K562 (cell line): ENCODE data around the gene TYSND1. TPM values are rescaled to one million over a fixed set of nuclear protein-coding genes. Genes with fewer than 3 reads are reported as not detected.

Experiments used
- ATAC-seq: fragments of 200-7000 bp; cut with Tn5 transposase; 3 replicates; pipeline ENCODE4 v1.9.1; 2020; ENCODE audit warnings: moderate library complexity
- BruUV-seq: library from RNA; stranded (reverse); fragments of 400-500 nt; replicated peaks from 2 replicates; lab custom pipeline; 2021; lab: Mats Ljungman, UMichigan
- CTCF ChIA-PET: fragments of 300-600 bp; formaldehyde crosslinking; extraction: SDS; loops from one replicate; lab custom pipeline; 2021; ENCODE audit warnings: low intra/inter-chr PET ratio; lab: Yijun Ruan, JAX
- POLR2A ChIA-PET: fragments of 300-600, 350-650 bp; sonication (Branson Sonifier 250); formaldehyde crosslinking; extraction: SDS; loops from one replicate; lab custom pipeline; 2021; ENCODE audit warnings: antibody characterized with exemption, inconsistent platforms; lab: Yijun Ruan, JAX
- DNase-seq, 4 experiments: peaks; one replicate each; pipeline versions ENCODE4 v3.0.0 to v3.0.0-alpha.2; 2011 to 2018; ENCODE audit warnings: low spot score in 3 of 4, mixed read lengths in 3 of 4; ENCODE audit errors: extremely low read depth in 1 of 4
- FAIRE-seq: peaks from 2 replicates; lab custom pipeline; 2011; peaks lifted over from hg19 to GRCh38; lab: Jason Lieb, UNC
- H2AFZ ChIP-seq: 2 replicates; pipeline ENCODE4 v1.6.0; 2011; ENCODE audit warnings: low read depth, low read length, control low read depth, inconsistent platforms
- H3K27ac ChIP-seq: fragments of 200-600 bp; 3 replicates; pipeline ENCODE4 v1.8.0; 2011; ENCODE audit warnings: low read depth, mild to moderate bottlenecking, control low read depth, inconsistent platforms, low read length, moderate library complexity, mixed read lengths; ENCODE audit errors: extremely low read depth
- H3K27me3 ChIP-seq, 2 experiments: fragments of 300-600 bp in 1 of 2; 2 replicates in 1 of 2; 3 replicates in 1 of 2; pipeline versions ENCODE4 v1.6.0 to v1.8.0; 2011; ENCODE audit warnings: inconsistent platforms in 2 of 2, low read length in 2 of 2, mild to moderate bottlenecking in 1 of 2, mixed read lengths in 1 of 2, moderate library complexity in 1 of 2; ENCODE audit not compliant: control insufficient read depth in 2 of 2, insufficient read depth in 2 of 2
- H3K36me3 ChIP-seq: fragments of 300-600 bp; 3 replicates; pipeline ENCODE4 v1.8.0; 2011; ENCODE audit warnings: mild to moderate bottlenecking, low read length, inconsistent platforms; ENCODE audit not compliant: control insufficient read depth, insufficient read depth
- H3K4me1 ChIP-seq, 2 experiments: fragments of 200-600 bp in 1 of 2; replicated peaks in 1 of 2; 2 replicates in 1 of 2; 3 replicates in 1 of 2; pipeline versions ENCODE4 v1.5.1 to v1.8.0; 2011; ENCODE audit warnings: inconsistent platforms in 2 of 2, low read length in 2 of 2, mild to moderate bottlenecking in 1 of 2, mixed read lengths in 1 of 2, moderate library complexity in 1 of 2; ENCODE audit not compliant: control insufficient read depth in 2 of 2, insufficient read depth in 2 of 2
- H3K4me2 ChIP-seq: 2 replicates; pipeline ENCODE4 v1.6.1; 2011; ENCODE audit warnings: low read length, control low read depth, inconsistent platforms, mixed read lengths; ENCODE audit not compliant: insufficient read depth
- H3K4me3 ChIP-seq: fragments of 200-600 bp; sonication (generic), shearing (Covaris generic); 2 replicates; pipeline ENCODE4 v1.5.1; 2016; ENCODE audit warnings: control low read depth, inconsistent platforms
- H3K79me2 ChIP-seq: fragments of 200-600 bp; 3 replicates; pipeline ENCODE4 v1.8.0; 2011; ENCODE audit warnings: low read length, inconsistent platforms; ENCODE audit not compliant: control insufficient read depth, insufficient read depth
- H3K9ac ChIP-seq, 2 experiments: 2 replicates each; pipeline versions ENCODE4 v1.6.0 to v1.6.1; 2011; ENCODE audit warnings: low read depth in 2 of 2, low read length in 2 of 2, control low read depth in 1 of 2, inconsistent platforms in 1 of 2, mild to moderate bottlenecking in 1 of 2, mixed read lengths in 1 of 2; ENCODE audit not compliant: insufficient read depth in 1 of 2
- H3K9me1 ChIP-seq: one replicate; pipeline ENCODE4 v1.6.0; 2011; ENCODE audit warnings: inconsistent platforms, mild to moderate bottlenecking, low read length, moderate library complexity; ENCODE audit not compliant: control insufficient read depth, insufficient read depth
- H3K9me3 ChIP-seq: replicated peaks from 2 replicates; pipeline ENCODE4 v1.5.1; 2011; ENCODE audit warnings: low read depth, low read length, inconsistent platforms; ENCODE audit not compliant: control insufficient read depth, insufficient read depth
- H4K20me1 ChIP-seq: replicated peaks from 2 replicates; pipeline ENCODE4 v1.6.1; 2011; ENCODE audit warnings: low read length, inconsistent platforms, mixed read lengths; ENCODE audit not compliant: control insufficient read depth, insufficient read depth
- ATF7 ChIP-seq: fragments of 450-650 bp; IDR thresholded peaks from 2 replicates; pipeline ENCODE4 v1.7.1; 2014; ENCODE audit warnings: mild to moderate bottlenecking, moderate library complexity
- CEBPG ChIP-seq, 3 experiments: fragments of 200-800 bp in 1 of 3; sonication (Bioruptor generic) in 1 of 3; sonication (generic) in 1 of 3; formaldehyde crosslinking in 1 of 3; IDR thresholded peaks in 2 of 3; conservative IDR thresholded peaks in 1 of 3; 2 replicates each; pipeline versions ENCODE4 v1.6.1 to v1.8.0; 2016 to 2022; ENCODE audit warnings: missing compliant biosample characterization in 2 of 3, missing genetic modification characterization in 2 of 3, mild to moderate bottlenecking in 1 of 3, missing genetic modification reagents in 1 of 3
- DPF2 ChIP-seq: fragments of 450-650 bp; IDR thresholded peaks from 2 replicates; pipeline ENCODE4 v1.6.1; 2016
- MCM5 ChIP-seq: fragments of 450-650 bp; IDR thresholded peaks from 2 replicates; pipeline ENCODE4 v1.6.1; 2016; ENCODE audit warnings: low read depth
- MYBL2 ChIP-seq, 2 experiments: fragments of 450-650 bp in 1 of 2; sonication (generic) in 1 of 2; formaldehyde crosslinking in 1 of 2; IDR thresholded peaks; 2 replicates each; pipeline versions ENCODE4 v1.6.1 to v1.8.1; 2017 to 2022; ENCODE audit warnings: borderline replicate concordance in 1 of 2, inconsistent platforms in 1 of 2, low read depth in 1 of 2, mild to moderate bottlenecking in 1 of 2, missing genetic modification reagents in 1 of 2, moderate library complexity in 1 of 2
- ZFP36 ChIP-seq: fragments of 150-350 bp; IDR thresholded peaks from 2 replicates; pipeline ENCODE4 v1.6.1; 2018; ENCODE audit warnings: low read length, low read depth; ENCODE audit not compliant: partially characterized antibody
- ZNF133 ChIP-seq: fragments of 250-450 bp; sonication (Bioruptor Pico); IDR thresholded peaks from 2 replicates; pipeline ENCODE4 v1.4.0; 2020; ENCODE audit warnings: mild to moderate bottlenecking
- ZNF3 ChIP-seq: fragments of 250-450 bp; sonication (Bioruptor Pico); IDR thresholded peaks from 2 replicates; pipeline ENCODE4 v1.5.0; 2021; ENCODE audit warnings: mild to moderate bottlenecking, moderate library complexity
- ZNF584 ChIP-seq: fragments of 200-800 bp; sonication (Bioruptor generic); IDR thresholded peaks from 2 replicates; pipeline ENCODE4 v1.6.1; 2016; ENCODE audit warnings: low read depth, mild to moderate bottlenecking, missing genetic modification characterization, missing compliant biosample characterization
- whole genome bisulfite sequencing: fragments of 100-300 bp; shearing (Covaris generic); methylation state at CpG from one replicate; pipeline ENCODE4 v1.1.6; 2016; ENCODE audit warnings: low coverage, mixed read lengths; ENCODE audit not compliant: insufficient coverage; ENCODE audit errors: missing lambda C conversion rate; 5-methylcytosine and 5-hydroxymethylcytosine counted together
- in situ Hi-C: fragments of 300-500 bp; cut with MboI; formaldehyde crosslinking; loops from 4 replicates; pipeline ENCODE4 v1.15.0; 2018; ENCODE audit warnings: inconsistent platforms, mixed read lengths
- intact Hi-C: fragments of 100-400 bp; cut with micrococcal nuclease; formaldehyde crosslinking; loops from 2 replicates; pipeline ENCODE4 v1.14.2; 2022
- polyA plus RNA-seq, 8 experiments: library from polyadenylated mRNA; depleted of rRNA in 4 of 8; stranded (reverse) in 5 of 8; unstranded in 3 of 8; fragments of >200 nt; fragmentation: Nextera tagmentation in 2 of 8; fragmentation: Illumina TruSeq in 1 of 8; extraction: Ambion mirVana in 2 of 8; extraction: Trizol in 1 of 8; gene quantifications; 2 replicates each; pipeline versions ENCODE4 v1.2.1 to v1.2.3, GENCODE V29; 2011 to 2014; ENCODE audit warnings: inconsistent platforms in 1 of 8, missing spikeins in 1 of 8
- total RNA-seq, 7 experiments: library from RNA; depleted of rRNA in 6 of 7; stranded (reverse); fragments of >200 nt in 6 of 7; fragmentation: Illumina TruSeq in 2 of 7; extraction: Trizol in 2 of 7; gene quantifications; 2 replicates each; pipeline versions ENCODE4 v1.2.1 to v1.2.3, GENCODE V29; 2011 to 2021; ENCODE audit warnings: low replicate concordance in 1 of 7
- TF ChIP-seq, protein P1 (sequence below): IDR thresholded peaks from 2 replicates; pipeline ENCODE4 v1.6.1; 2012; ENCODE audit warnings: low read depth, low read length, improper control_type of control experiment, borderline replicate concordance
- TF ChIP-seq, protein P2 (sequence below): sonication (generic); IDR thresholded peaks from 2 replicates; pipeline ENCODE4 v1.6.1; 2016
- TF ChIP-seq, protein P3 (sequence below): fragments of 250-450 bp; sonication (Bioruptor Pico); IDR thresholded peaks from 2 replicates; pipeline ENCODE4 v1.4.0; 2020; ENCODE audit warnings: mild to moderate bottlenecking, moderate library complexity
- TF ChIP-seq, protein P4 (sequence below), 2 experiments: IDR thresholded peaks; 2 replicates each; pipeline ENCODE4 v1.6.1; 2012; ENCODE audit warnings: improper control_type of control experiment in 2 of 2, low read depth in 2 of 2, low read length in 2 of 2, borderline replicate concordance in 1 of 2

TYSND1 gene
- total and polyA plus RNA-seq, 9 of the 15 experiments (the other 6 are each of a cell fraction or from before 2014, with no cell fraction given) = 0.60 to 2.0 (median 1.3) TPM

GRCh38 chr10:70092389-70092718 lies 54.1 kb downstream of the TYSND1 start:
- intact Hi-C loops (no loop called here), in situ Hi-C loops (no loop called here)
- Histone ChIP-seq H3K79me2 (no peaks in the 10 kb centered on the region), H3K9ac (no peak overlapping the region), H3K27ac (no peak overlapping the region), H3K4me3 (no peak overlapping the region), H3K4me1 (peaks cover 0 to 5% of the 10 kb centered on the region in 2 experiments; a peak in 3 of 5 replicates), H3K9me3 (no peaks in the 10 kb centered on the region), H3K4me2 (no peak overlapping the region), H3K36me3 (no peaks in the 10 kb centered on the region), H2AFZ (no peak overlapping the region), H4K20me1 (no peaks in the 10 kb centered on the region), H3K9me1 (no peaks in the 10 kb centered on the region), H3K27me3 (peaks cover 51 to 58% of the 10 kb centered on the region in 2 experiments)
- no TSS peak for BruUV-seq
- ChIA-PET CTCF (no interaction called here), POLR2A (interaction anchor here (0.7 to 1.4 kb wide), 2 partner anchors 12 to 383 kb away, joined by 3 to 7 read pairs; no protein-coding TSS in a partner anchor)
- ATAC-seq (no peak), FAIRE-seq (no peak), DNase-seq (no peak)
- WGBS = 19% methylated on average over 7 of the region's 7 CpGs
- TF ChIP-seq CEBPG (CRISPR knock-in tag; IDR thresholded peaks at IDR 0.05) (no peak), CEBPG (tag; conservative IDR thresholded peaks at IDR 0.05 in 1 of 2, IDR thresholded peaks at IDR 0.05 in 1 of 2) (no peak), ZFP36 (no peak), ATF7 (no peak), ZNF3 (CRISPR knock-in tag) (no peak), ZNF584 (CRISPR knock-in tag) (no peak), ZNF133 (CRISPR knock-in tag) (no peak), MYBL2 (IDR thresholded peaks at IDR 0.05; ENCODE audit: low read depth) (no peak), MYBL2 (CRISPR knock-in tag; IDR thresholded peaks at IDR 0.05; ENCODE audit: borderline replicate concordance) (no peak), MCM5 (no peak), DPF2 (no peak)
- TF ChIP-seq, protein P1, sequence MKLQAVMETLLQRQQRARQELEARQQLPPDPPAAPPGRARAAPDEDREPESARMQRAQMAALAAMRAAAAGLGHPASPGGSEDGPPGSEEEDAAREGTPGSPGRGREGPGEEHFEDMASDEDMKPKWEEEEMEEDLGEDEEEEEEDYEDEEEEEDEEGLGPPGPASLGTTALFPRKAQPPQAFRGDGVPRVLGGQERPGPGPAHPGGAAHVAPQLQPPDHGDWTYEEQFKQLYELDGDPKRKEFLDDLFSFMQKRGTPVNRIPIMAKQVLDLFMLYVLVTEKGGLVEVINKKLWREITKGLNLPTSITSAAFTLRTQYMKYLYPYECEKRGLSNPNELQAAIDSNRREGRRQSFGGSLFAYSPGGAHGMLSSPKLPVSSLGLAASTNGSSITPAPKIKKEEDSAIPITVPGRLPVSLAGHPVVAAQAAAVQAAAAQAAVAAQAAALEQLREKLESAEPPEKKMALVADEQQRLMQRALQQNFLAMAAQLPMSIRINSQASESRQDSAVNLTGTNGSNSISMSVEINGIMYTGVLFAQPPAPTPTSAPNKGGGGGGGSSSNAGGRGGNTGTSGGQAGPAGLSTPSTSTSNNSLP = no peak
- TF ChIP-seq, protein P2, sequence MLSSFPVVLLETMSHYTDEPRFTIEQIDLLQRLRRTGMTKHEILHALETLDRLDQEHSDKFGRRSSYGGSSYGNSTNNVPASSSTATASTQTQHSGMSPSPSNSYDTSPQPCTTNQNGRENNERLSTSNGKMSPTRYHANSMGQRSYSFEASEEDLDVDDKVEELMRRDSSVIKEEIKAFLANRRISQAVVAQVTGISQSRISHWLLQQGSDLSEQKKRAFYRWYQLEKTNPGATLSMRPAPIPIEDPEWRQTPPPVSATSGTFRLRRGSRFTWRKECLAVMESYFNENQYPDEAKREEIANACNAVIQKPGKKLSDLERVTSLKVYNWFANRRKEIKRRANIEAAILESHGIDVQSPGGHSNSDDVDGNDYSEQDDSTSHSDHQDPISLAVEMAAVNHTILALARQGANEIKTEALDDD = no peak
- TF ChIP-seq, protein P3, sequence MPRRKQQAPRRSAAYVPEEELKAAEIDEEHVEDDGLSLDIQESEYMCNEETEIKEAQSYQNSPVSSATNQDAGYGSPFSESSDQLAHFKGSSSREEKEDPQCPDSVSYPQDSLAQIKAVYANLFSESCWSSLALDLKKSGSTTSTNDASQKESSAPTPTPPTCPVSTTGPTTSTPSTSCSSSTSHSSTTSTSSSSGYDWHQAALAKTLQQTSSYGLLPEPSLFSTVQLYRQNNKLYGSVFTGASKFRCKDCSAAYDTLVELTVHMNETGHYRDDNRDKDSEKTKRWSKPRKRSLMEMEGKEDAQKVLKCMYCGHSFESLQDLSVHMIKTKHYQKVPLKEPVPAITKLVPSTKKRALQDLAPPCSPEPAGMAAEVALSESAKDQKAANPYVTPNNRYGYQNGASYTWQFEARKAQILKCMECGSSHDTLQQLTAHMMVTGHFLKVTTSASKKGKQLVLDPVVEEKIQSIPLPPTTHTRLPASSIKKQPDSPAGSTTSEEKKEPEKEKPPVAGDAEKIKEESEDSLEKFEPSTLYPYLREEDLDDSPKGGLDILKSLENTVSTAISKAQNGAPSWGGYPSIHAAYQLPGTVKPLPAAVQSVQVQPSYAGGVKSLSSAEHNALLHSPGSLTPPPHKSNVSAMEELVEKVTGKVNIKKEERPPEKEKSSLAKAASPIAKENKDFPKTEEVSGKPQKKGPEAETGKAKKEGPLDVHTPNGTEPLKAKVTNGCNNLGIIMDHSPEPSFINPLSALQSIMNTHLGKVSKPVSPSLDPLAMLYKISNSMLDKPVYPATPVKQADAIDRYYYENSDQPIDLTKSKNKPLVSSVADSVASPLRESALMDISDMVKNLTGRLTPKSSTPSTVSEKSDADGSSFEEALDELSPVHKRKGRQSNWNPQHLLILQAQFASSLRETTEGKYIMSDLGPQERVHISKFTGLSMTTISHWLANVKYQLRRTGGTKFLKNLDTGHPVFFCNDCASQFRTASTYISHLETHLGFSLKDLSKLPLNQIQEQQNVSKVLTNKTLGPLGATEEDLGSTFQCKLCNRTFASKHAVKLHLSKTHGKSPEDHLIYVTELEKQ = no peak
- TF ChIP-seq, protein P4, sequence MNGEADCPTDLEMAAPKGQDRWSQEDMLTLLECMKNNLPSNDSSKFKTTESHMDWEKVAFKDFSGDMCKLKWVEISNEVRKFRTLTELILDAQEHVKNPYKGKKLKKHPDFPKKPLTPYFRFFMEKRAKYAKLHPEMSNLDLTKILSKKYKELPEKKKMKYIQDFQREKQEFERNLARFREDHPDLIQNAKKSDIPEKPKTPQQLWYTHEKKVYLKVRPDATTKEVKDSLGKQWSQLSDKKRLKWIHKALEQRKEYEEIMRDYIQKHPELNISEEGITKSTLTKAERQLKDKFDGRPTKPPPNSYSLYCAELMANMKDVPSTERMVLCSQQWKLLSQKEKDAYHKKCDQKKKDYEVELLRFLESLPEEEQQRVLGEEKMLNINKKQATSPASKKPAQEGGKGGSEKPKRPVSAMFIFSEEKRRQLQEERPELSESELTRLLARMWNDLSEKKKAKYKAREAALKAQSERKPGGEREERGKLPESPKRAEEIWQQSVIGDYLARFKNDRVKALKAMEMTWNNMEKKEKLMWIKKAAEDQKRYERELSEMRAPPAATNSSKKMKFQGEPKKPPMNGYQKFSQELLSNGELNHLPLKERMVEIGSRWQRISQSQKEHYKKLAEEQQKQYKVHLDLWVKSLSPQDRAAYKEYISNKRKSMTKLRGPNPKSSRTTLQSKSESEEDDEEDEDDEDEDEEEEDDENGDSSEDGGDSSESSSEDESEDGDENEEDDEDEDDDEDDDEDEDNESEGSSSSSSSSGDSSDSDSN (IDR thresholded peaks at IDR 0.05; ENCODE audit: borderline replicate concordance in 1 of 2, low read depth in 2 of 2, low read length in 2 of 2) = no peak
